NCI-H82 treated with DMSO at 0.1 percent for 48 hours (cell line): ENCODE data around the gene FKBP9.
"Not testable (repeated sequence)": the region's sequence is repeated elsewhere in the genome, so short reads cannot be mapped to it uniquely, and the experiment has no call there.

Experiments used
- DNase-seq: peaks from one replicate; lab custom pipeline; 2025; ENCODE audit not compliant: unreplicated experiment; lab: John Stamatoyannopoulos, UW

The FKBP9 gene

DNA sequence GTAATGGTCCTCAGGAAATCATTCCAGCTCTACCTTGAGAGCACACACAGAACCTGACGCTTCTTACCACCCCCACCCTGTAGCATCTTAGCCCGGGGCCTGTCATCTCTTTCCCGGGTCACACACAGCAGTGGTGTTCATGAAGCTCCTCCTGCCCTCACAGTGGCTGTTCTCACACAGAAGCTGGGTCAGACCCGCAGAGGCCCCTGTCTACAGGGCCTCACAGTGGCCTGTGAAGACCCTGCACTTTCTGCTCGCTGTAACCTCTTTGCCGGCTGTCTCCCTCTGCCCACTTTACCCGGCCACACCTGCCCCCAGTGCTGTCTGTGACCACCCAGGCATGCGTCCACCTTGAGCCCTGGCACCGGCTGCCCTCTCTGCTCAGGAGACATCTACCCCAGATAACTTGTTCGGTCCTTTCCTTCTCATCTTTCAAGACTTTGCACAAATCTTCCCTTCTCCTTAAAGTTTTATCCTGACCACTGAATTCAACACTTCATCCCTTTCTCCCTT, 46.9 kb downstream of the FKBP9 start:
- DNase-seq, result not testable (repeated sequence)

DNA sequence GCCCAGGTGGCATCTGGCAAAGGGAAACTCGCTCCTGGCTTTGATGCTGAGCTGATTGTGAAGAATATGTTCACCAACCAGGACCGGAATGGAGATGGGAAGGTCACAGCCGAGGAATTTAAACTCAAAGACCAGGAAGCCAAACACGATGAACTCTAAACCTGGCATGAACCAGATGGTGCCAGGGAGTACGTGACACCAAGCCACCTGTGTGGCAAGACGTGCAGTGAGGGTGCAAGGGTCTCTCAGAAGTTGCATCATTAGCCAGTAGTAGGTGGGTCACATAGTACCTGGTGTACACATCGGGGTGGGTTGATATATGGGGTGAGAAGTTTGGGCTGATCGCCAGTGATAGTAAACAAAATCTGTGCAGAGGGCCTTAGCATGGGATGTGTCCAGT, 48.0 kb downstream of the FKBP9 start:
- not testable (repeated sequence) for DNase-seq

DNA sequence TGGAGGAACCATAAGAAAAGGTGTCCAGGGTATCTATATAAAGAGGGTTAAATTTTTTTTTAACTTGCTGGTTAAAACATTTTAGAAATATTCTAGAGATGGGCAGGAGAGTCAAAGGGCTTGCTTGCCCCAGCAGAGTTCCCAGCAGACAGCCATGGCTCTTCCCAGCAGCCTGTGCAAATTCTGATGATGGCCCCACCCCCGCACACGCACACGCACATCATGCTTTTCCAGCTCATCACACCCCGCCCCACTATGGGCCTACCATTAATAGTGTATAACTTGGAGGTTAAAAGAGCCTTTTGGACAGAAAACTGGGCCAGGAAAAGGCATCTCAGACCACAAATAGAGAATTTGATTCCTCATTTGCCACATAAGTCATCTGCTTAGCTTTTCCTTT, 48.5 kb downstream of the FKBP9 start:
- DNase-seq, result not testable (repeated sequence)

- no peak for DNase-seq
These were observed 52.5 kb downstream of the FKBP9 start for GRCh38 chr7:33009734-33010133.

- no peak for DNase-seq
These were observed 55.1 kb downstream of the FKBP9 start for GRCh38 chr7:33012364-33012763.

DNA sequence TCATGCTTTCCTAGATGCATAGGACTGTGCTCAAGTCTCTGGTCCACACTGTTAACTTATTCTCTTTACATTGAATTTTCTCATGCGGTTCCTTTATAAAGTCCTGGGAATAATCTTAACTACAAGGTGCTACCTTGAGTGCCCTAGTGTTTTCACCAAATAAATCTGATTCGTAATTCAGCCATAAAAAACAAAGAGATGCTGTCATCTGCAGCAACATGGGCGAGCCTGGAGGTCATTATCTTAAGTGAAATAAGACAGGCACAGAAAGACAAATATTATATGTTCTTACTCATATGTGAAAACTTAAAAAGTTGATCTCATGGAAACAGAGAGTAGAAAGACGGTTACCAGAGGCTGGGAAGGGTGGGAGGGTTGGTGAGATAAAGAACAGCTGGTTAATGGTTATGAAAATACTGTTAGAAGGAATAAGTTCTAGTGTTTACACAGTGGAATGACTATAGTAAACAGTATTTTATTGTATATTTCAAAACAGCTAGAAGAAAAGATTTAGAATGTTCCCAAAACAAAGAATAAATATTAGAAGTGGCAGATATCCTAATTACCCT, 67.0 kb downstream of the FKBP9 start:
- no peak for DNase-seq

DNA sequence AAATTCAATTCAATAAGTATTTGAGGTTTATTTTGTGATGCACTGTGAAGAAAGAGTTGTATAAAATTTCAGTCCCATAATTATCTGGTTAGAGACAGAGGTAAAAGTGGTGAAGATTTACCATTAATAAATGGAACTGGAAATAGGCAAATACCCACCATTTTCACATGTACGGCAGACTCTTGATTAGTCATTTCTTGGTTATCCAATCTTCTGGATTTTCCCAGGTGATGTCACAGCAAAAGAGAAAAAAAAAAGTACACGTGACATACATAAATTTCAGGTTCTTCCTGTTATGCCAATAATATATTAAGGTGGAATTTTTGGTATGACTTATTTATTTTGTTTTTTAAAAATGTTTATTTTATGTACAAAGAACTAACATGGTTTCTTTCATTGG, 78.5 kb downstream of the FKBP9 start:
- DNase-seq, result no peak

GRCh38 chr7:33038639-33039038, 81.4 kb downstream of the FKBP9 start:
- no peak for DNase-seq

- no peak for DNase-seq
These were observed 82.1 kb downstream of the FKBP9 start for GRCh38 chr7:33039257-33039902.

GRCh38 chr7:33039903-33040292, 82.7 kb downstream of the FKBP9 start:
- no peak for DNase-seq

- no peak for DNase-seq
These were observed 83.7 kb downstream of the FKBP9 start for GRCh38 chr7:33040803-33041516.

GRCh38 chr7:33041631-33042428, 84.6 kb downstream of the FKBP9 start:
- no peak for DNase-seq

GRCh38 chr7:33043501-33044400, 86.5 kb downstream of the FKBP9 start:
- DNase-seq, result no peak

DNA sequence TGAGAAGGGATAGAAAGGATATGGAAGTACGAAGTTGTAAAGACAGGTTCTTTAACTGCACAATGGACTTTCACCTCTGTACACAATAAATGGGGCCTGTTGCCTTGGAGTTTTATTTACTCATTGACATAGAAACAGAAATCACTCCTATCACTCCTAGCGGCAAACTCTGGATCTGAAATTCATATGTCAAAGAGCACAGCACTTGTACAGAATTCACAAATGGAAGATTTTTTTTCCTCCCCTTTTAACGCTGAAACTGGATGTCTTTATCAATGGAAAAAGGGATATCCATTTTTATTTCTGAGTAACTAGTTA, 87.1 kb downstream of the FKBP9 start:
- DNase-seq, result no peak

GRCh38 chr7:33044986-33045385, 87.7 kb downstream of the FKBP9 start:
- DNase-seq, result no peak

DNA sequence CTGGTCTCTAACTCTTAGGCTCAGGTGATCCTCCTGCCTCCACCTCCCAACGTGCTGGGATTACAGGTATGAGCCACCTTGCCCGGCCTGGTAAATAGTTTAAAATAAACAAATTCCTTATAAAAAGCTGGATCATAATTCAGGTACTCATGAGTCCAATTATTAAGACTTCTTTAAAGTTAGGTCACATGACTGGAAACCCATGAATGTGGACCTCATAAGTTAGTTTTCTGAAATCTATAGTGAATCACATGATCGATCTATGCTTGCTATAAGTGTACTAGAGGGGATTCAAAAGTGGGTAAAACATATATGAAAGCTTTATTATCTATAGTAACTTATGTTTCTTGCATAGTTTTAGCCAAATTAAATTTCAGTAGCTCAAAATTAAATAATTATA, 91.0 kb downstream of the FKBP9 start:
- no peak for DNase-seq

GRCh38 chr7:33048704-33049103, 91.5 kb downstream of the FKBP9 start:
- DNase-seq, result no peak

- DNase-seq, result peak; percentile 18
These were observed 93.5 kb downstream of the FKBP9 start for GRCh38 chr7:33050535-33051318.

- no peak for DNase-seq
These were observed 96.5 kb downstream of the FKBP9 start for GRCh38 chr7:33053721-33054120.
